Osteoblast (primary cell): Measurements from ENCODE around the gene GAB4. TPM values are rescaled to one million over a fixed set of nuclear protein-coding genes. Genes with fewer than 3 reads are reported as not detected.

Source experiments
- DNase-seq: peaks from one replicate; pipeline ENCODE4 v3.0.0; 2011; ENCODE audit warnings: low spot score, mixed read lengths; ENCODE audit not compliant: insufficient read length; ENCODE audit errors: missing footprints
- H2AFZ ChIP-seq: 2 replicates; pipeline ENCODE4 v1.6.0; 2011; ENCODE audit warnings: mild to moderate bottlenecking, low read length
- H3K27ac ChIP-seq: 2 replicates; pipeline ENCODE4 v1.5.1; 2011; ENCODE audit warnings: mild to moderate bottlenecking, low read depth, low read length, moderate library complexity
- H3K27me3 ChIP-seq: 2 replicates; pipeline ENCODE4 v1.6.0; 2012; ENCODE audit warnings: mild to moderate bottlenecking, control low read depth, inconsistent platforms, low read length, moderate library complexity; ENCODE audit not compliant: insufficient read depth
- H3K36me3 ChIP-seq: 2 replicates; pipeline ENCODE4 v1.5.1; 2011; ENCODE audit warnings: mild to moderate bottlenecking, low read length, control low read depth, moderate library complexity; ENCODE audit not compliant: insufficient read depth
- H3K4me1 ChIP-seq: 2 replicates; pipeline ENCODE4 v1.5.1; 2011; ENCODE audit warnings: mild to moderate bottlenecking, low read length, control low read depth, moderate library complexity; ENCODE audit not compliant: insufficient read depth
- H3K4me2 ChIP-seq: 2 replicates; pipeline ENCODE4 v1.6.0; 2011; ENCODE audit warnings: mild to moderate bottlenecking, low read length; ENCODE audit not compliant: insufficient read depth
- H3K4me3 ChIP-seq: fragments of 200-600 bp; sonication (generic); 3 replicates; pipeline ENCODE4 v1.5.1; 2012; ENCODE audit warnings: mild to moderate bottlenecking, low read length, inconsistent platforms; ENCODE audit not compliant: insufficient read depth
- H3K79me2 ChIP-seq: 2 replicates; pipeline ENCODE4 v1.6.0; 2012; ENCODE audit warnings: mild to moderate bottlenecking, low read length, control low read depth, inconsistent platforms; ENCODE audit not compliant: insufficient read depth
- H3K9me3 ChIP-seq: 2 replicates; pipeline ENCODE4 v1.5.1; 2011; ENCODE audit warnings: low read depth, low read length, control low read depth
- H4K20me1 ChIP-seq: 2 replicates; pipeline ENCODE4 v1.6.0; 2012; ENCODE audit warnings: mild to moderate bottlenecking, low read length, control low read depth; ENCODE audit not compliant: insufficient read depth
- CTCF ChIP-seq: IDR thresholded peaks from 2 replicates; pipeline ENCODE4 v1.5.1; 2011; ENCODE audit warnings: mild to moderate bottlenecking, low read depth, low read length, moderate library complexity; ENCODE audit errors: extremely low read depth
- total RNA-seq: library from RNA; depleted of rRNA; stranded (reverse); fragments of >200 nt; gene quantifications from 2 replicates; pipeline ENCODE4 v1.2.3, GENCODE V29; 2012

GAB4 gene
- total RNA-seq, 1 donor: not detected

DNA sequence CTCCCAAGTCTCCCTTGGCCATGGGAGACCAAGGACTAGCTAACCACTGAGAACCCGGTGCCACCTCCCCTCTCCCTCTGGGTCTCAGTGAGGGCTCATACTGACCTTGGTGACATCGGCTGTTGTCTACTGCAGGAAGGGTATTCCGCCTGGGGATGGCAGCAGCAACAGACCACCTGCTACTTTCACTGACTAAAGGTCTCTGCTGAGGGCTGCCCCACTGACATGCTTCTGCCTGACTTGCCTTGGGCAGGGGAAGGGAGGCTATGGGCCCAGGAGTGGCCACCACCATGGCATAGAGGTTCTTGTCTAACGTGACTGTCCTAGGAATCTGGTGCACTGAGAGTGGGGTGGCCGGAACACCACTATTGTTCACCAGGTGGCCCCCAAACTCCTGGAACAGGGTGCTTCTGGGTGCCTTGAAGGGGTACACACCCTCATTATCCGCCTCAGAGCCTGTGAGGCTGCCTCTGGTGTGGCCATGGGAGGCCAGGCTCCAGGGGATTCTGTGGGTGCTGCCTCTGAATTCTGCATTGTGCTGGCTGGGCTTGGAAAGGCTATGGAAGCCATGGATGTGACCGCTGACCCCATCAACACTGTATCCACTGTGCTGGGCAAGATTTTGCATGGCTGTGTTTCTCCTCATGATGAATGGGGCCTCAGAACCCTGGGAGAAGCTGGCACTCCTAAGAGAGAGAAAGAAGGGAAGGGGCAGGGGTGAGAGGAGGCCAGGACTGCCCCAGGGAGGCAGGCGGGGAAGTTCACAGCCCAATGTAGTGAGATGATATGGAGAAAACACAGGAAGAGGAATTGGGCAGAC is 38.3 kb downstream of the GAB4 start:
- H3K4me1 ChIP-seq: no peaks in the 10 kb centered on the region
- H3K27ac ChIP-seq: no peak overlapping the region
- no peak overlapping the region for H3K4me2 ChIP-seq
- DNase-seq: no peak
- H3K27me3 ChIP-seq: no peaks in the 10 kb centered on the region
- H2AFZ ChIP-seq: no peak overlapping the region
- no peaks in the 10 kb centered on the region for H4K20me1 ChIP-seq
- H3K9me3 ChIP-seq: no peaks in the 10 kb centered on the region
- H3K79me2 ChIP-seq: no peaks in the 10 kb centered on the region
- TF ChIP-seq CTCF: no peak
- H3K4me3 ChIP-seq: no peak overlapping the region
- no peaks in the 10 kb centered on the region for H3K36me3 ChIP-seq

DNA sequence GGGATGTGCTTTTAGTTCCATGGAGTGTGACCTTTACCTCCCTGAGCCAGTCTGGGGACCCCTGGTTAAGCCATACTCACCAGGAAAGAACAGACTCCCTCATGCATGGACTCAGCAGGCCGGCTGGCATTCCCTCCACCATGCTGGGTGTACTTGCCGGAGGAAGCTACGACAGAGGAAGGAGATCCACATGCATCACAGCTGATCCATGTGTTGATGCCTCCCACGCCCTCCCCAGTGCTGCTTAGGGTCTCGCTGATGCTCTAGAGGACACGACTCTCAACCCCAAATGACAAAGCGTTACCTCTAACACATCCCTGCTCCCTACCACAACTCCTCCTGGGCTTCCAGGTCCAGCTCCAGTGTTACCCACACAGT is 39.8 kb downstream of the GAB4 start:
- Histone ChIP-seq H3K36me3 (no peaks in the 10 kb centered on the region), H3K27ac (no peak overlapping the region), H3K27me3 (no peaks in the 10 kb centered on the region), H3K4me1 (no peaks in the 10 kb centered on the region), H3K4me2 (no peak overlapping the region), H3K9me3 (no peaks in the 10 kb centered on the region), H4K20me1 (no peaks in the 10 kb centered on the region), H3K4me3 (no peak overlapping the region), H3K79me2 (no peaks in the 10 kb centered on the region), H2AFZ (no peak overlapping the region)
- TF ChIP-seq CTCF: no peak
- no peak for DNase-seq

- H3K4me1 ChIP-seq: no peaks in the 10 kb centered on the region
- DNase-seq: no peak
- no peaks in the 10 kb centered on the region for H3K27me3 ChIP-seq
- H3K9me3 ChIP-seq: no peaks in the 10 kb centered on the region
- no peak overlapping the region for H3K27ac ChIP-seq
- H2AFZ ChIP-seq: no peak overlapping the region
- H3K36me3 ChIP-seq: no peaks in the 10 kb centered on the region
- TF ChIP-seq CTCF: no peak
- no peaks in the 10 kb centered on the region for H4K20me1 ChIP-seq
- H3K4me3 ChIP-seq: no peak overlapping the region
- no peaks in the 10 kb centered on the region for H3K79me2 ChIP-seq
- H3K4me2 ChIP-seq: no peak overlapping the region
These were observed 40.4 kb downstream of the GAB4 start for GRCh38 chr22:16967453-16968217.

- H2AFZ ChIP-seq: no peak overlapping the region
- no peak for TF ChIP-seq CTCF
- H3K27ac ChIP-seq: no peak overlapping the region
- H4K20me1 ChIP-seq: no peaks in the 10 kb centered on the region
- H3K4me1 ChIP-seq: no peaks in the 10 kb centered on the region
- no peak overlapping the region for H3K4me3 ChIP-seq
- no peak overlapping the region for H3K4me2 ChIP-seq
- no peak for DNase-seq
- H3K36me3 ChIP-seq: no peaks in the 10 kb centered on the region
- H3K79me2 ChIP-seq: no peaks in the 10 kb centered on the region
- no peaks in the 10 kb centered on the region for H3K27me3 ChIP-seq
- no peaks in the 10 kb centered on the region for H3K9me3 ChIP-seq
These were observed 41.8 kb downstream of the GAB4 start for GRCh38 chr22:16966251-16966650.
